Adrenal gland (tissue), 5 donors: ENCODE data around the gene LMNTD2.

Experiments
- POLR2A ChIP-seq, 2 donors: fragments of 450-650 bp; IDR thresholded peaks; one replicate each; pipeline ENCODE4 v1.6.1; 2017; ENCODE audit warnings: antibody characterized with exemption in 2 of 2, mild to moderate bottlenecking in 2 of 2, moderate library complexity in 1 of 2
- TF ChIP-seq, protein P1 (sequence below), 6 experiments: fragments of 450-650 bp in 4 of 6; fragments of 200-600 bp in 2 of 6; sonication (generic) in 1 of 6; IDR thresholded peaks; 1 replicate in 5 of 6; 2 replicates in 1 of 6; pipeline versions ENCODE4 v1.5.1 to v1.8.0; 2016 to 2021; ENCODE audit warnings: antibody characterized with exemption in 6 of 6, mild to moderate bottlenecking in 2 of 6, moderate library complexity in 1 of 6
- donor health status: DM: no; HTN: no; CAD: no.

DNA sequence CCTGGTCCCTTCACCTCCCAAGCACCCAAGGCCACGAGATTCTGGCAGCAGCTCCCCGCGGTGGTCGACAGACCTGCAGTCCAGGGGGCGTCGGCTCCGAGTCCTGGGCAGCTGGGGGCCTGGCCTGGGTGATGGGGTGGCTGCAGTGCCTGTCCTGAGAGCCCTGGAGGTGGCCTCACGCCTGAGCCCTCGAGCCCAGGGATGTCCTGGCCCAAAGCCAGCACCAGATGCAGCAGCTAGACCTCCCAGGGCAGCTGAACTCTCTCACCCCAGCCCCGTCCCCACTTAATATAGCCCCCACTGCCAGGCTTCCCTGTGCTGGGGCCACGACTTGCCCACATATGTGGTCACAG, 6.6 kb downstream of the LMNTD2 start:
- TF ChIP-seq, protein P1, sequence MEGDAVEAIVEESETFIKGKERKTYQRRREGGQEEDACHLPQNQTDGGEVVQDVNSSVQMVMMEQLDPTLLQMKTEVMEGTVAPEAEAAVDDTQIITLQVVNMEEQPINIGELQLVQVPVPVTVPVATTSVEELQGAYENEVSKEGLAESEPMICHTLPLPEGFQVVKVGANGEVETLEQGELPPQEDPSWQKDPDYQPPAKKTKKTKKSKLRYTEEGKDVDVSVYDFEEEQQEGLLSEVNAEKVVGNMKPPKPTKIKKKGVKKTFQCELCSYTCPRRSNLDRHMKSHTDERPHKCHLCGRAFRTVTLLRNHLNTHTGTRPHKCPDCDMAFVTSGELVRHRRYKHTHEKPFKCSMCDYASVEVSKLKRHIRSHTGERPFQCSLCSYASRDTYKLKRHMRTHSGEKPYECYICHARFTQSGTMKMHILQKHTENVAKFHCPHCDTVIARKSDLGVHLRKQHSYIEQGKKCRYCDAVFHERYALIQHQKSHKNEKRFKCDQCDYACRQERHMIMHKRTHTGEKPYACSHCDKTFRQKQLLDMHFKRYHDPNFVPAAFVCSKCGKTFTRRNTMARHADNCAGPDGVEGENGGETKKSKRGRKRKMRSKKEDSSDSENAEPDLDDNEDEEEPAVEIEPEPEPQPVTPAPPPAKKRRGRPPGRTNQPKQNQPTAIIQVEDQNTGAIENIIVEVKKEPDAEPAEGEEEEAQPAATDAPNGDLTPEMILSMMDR (IDR thresholded peaks at IDR 0.05): no peak
- no peak for TF ChIP-seq POLR2A (IDR thresholded peaks at IDR 0.05)
